HG02970 (cell line): ENCODE measurements around the gene CRACDL.

Experiments used
- ATAC-seq: cut with Tn5 transposase; IDR thresholded peaks from one replicate; pipeline ENCODE4 v1.9.1; 2021; ENCODE audit warnings: mild to moderate bottlenecking, moderate library complexity, moderate number of reproducible peaks; ENCODE audit not compliant: unreplicated experiment, low FRiP score

Gene CRACDL

GRCh38 chr2:98826856-98827255, 109.2 kb downstream of the CRACDL start:
- ATAC-seq: no peak

DNA sequence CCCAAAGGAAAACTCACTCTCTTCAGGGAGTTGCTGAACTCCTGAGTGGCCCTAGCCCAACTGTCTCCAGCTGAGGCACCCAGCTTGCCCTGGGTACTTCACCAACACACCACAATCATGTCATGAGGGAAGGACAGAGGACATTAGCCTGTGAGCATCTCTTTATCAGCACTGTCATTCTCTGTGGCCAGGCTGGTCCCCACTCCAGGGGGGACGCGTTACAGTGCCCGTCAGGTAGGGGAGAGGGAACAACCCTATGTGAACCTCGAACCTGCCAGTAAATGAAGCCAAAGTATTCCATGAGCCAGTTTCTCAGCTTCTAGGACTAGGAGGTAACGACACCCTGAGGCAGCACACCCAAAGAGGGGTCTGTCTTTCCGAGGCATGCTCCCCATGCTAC, 110.2 kb downstream of the CRACDL start:
- ATAC-seq: no peak

GRCh38 chr2:98825404-98825803, 110.6 kb downstream of the CRACDL start:
- ATAC-seq: no peak

GRCh38 chr2:98825020-98825350, 111.0 kb downstream of the CRACDL start:
- ATAC-seq: no peak

GRCh38 chr2:98824256-98825019, 111.6 kb downstream of the CRACDL start:
- ATAC-seq: no peak

GRCh38 chr2:98823196-98824170, 112.5 kb downstream of the CRACDL start:
- no peak for ATAC-seq

DNA sequence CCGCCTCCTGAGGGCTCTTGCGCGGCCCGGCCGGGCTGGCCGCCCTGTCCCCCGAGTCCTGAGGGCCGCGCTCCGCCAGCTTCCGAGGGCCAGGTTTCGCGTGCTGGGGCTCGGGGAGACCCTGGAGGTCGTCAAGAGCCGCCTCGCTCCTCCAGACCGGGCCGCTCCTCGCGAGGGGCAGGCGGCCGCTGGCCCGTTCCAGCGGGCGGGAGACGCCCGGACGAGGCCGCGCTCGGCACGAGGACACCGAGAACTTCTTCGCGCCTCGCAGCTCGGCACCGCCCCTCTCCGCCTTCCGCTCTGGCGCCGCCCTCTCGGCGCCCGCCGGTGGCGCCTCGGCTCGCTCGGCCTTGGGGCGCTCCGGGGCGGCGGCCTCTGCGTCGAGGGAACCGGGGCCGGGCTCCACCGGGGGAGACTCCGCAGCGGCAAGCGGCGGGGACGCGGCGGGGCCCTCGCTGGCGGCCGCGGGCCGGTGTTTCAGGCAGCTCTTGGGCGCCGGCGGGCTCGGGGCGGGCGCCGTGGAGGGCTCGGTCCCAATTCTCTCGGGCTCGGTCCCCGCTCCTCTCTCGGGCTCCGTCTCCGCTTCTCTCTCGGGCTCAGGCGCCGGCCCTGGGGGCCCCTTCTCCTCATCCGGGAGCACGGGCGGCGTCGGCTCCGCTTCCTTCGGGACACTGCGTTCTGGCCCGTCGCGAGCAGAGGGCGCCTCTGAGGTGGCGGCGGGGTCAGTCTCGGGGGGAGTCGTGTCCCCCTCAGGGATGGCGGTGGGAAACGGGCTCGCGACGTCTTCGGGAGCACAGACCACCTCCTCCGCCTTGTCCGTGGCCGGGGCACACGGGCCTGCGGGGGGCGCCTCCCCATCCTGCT, 113.5 kb downstream of the CRACDL start:
- ATAC-seq: no peak

DNA sequence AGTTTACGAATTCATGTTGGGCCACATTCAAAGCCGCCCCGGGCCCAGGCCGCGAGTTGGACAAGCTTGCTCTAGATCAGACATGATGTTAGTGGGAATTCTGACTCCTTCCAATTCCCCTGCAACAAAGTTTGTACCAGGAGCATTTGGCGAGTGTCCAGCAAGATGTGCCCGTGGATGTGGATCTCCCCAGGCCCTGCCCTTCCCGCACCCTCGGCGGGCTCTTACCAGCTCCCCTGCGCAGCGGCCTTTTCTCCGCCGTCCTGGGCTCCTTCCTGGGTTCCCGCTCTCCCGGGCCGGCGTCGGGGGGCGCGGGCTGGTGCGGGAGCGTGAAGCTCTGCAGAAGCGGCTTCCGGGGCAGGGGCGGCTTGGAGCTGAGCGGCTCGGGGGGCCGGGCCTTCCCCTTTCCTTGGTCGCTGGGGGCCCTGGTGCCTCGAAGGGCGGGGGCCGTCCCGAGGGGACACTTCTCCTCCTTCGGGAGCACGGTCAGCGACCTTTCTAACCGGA, 114.3 kb downstream of the CRACDL start:
- no peak for ATAC-seq

DNA sequence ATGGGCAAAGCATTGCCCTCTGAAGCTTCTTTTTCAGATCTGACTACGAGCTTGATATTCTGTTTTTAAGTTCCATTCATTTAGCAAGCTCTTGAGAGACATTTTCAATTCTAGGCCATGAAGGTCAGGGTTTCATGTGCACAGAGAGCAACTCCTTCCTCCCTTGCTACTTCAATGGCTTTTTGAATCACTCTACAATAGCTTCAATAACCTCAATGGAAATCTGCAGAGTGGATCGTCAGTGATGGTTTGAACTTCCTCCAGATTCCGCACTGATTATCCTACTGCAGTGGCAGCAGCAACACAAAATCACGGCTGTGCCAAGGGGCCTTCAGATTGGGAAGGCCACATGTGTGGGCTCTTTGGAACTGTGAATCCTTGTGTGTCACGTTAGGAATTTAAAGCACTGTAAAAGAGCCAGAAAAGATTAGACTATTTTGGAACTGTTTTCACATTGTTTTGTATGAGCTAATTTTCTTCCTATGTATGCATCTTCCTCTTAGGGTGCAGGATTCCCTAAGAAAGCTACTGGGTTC, 116.7 kb downstream of the CRACDL start:
- no peak for ATAC-seq

DNA sequence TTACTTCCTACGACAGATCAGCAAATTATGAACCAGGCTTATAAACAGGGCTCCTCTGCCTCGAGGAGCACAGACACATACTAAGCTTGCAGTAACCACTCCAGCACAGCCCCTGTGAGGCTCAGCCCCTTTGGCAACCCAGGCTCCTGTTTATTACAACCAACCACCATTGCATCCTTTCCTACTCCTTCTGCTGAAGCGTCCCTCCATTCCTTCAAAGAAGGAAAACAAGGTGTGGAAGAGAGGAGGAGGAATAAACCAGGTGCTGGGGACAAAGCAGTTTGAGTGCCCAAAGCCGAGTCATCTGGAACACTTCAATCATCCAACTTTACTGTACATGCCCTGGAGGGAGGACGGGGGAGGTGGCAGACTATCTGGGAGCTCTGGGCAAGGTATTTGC, 117.9 kb downstream of the CRACDL start:
- ATAC-seq: no peak

GRCh38 chr2:98816281-98816680, 119.7 kb downstream of the CRACDL start:
- ATAC-seq: no peak

GRCh38 chr2:98815795-98816194, 120.2 kb downstream of the CRACDL start:
- no peak for ATAC-seq

DNA sequence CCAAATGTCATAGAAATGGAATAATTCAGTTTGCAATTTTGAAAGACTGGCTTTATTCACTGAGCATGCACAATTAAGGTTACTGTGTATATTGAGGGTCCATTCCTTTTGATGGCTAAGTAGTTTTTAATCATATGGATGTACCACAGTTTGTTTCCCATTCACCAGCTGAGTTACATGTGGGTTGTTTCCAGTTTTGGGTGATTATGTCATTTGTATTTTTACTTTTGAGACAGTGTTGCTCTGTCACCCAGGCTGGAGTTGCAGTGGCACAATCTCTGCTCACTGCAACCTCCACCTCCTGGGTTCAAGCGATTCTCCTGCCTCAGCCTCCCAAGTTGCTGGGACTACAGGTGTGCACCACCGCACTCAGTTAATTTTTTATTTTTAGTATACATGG, 124.3 kb downstream of the CRACDL start:
- no peak for ATAC-seq

- ATAC-seq: no peak
Observed at GRCh38 chr2:98810588-98810928, 125.5 kb downstream of the CRACDL start.

- no peak for ATAC-seq
Observed at GRCh38 chr2:98809878-98810587, 126.0 kb downstream of the CRACDL start.

GRCh38 chr2:98809116-98809515, 126.9 kb downstream of the CRACDL start:
- no peak for ATAC-seq

DNA sequence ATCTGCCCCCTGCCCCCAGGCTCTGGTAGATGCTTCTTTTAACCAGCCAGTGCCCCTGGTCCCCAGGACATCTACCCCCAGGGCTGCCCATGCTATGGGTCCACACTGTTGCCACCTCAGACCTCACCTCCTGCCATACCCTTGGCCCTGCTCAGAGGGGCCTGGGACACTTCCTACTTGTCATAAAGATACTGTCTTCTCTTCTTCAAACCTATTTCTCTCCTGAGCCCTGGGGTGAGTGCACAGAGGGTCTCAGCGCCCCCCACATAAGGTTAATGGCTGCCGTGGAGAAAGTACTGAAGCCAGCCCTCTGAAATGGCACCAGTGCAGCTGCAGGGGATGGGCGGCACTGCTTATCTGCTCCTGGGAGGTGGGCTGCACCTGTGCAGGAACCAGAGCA, 127.5 kb downstream of the CRACDL start:
- ATAC-seq: no peak

DNA sequence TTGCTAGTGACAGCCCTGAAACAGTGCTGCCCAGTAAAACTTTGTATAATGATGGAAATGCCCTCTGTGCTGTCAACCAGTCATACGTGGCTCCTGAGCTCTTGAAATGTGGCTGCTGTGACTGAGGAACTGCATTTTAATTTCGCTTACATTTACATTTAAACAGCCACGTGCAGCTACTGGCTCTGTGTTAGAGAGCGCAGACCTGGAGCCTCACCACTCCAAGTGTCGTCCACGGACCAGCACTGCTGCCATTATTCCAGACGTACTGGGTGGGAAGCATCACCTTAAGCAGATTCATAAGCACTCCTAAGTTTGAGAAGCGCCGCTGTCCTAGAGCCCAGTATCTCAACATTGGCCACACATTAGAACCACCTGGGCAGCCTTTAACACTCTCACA, 128.1 kb downstream of the CRACDL start:
- ATAC-seq: no peak

GRCh38 chr2:98807221-98807620, 128.8 kb downstream of the CRACDL start:
- ATAC-seq: no peak

GRCh38 chr2:98806236-98806697, 129.8 kb downstream of the CRACDL start:
- ATAC-seq: no peak
